Ectodermal cell (in vitro differentiated cells): ENCODE results near the gene CEP57L1.

Experiments
- H3K27ac ChIP-seq: 2 replicates; pipeline ENCODE4 v1.7.0; 2013; ENCODE audit warnings: mild to moderate bottlenecking, low read depth, low read length; ENCODE audit not compliant: insufficient read depth, poor library complexity, severe bottlenecking
- H3K27me3 ChIP-seq: 2 replicates; pipeline ENCODE4 v1.7.0; 2013; ENCODE audit warnings: mild to moderate bottlenecking, low read length; ENCODE audit not compliant: insufficient read depth, control insufficient read depth, poor library complexity, severe bottlenecking
- H3K36me3 ChIP-seq: one replicate; pipeline ENCODE4 v1.7.0; 2013; ENCODE audit warnings: low read length; ENCODE audit not compliant: control insufficient read depth, insufficient read depth
- H3K4me1 ChIP-seq: one replicate; pipeline ENCODE4 v1.7.0; 2013; ENCODE audit warnings: low read length; ENCODE audit not compliant: control insufficient read depth, insufficient read depth
- H3K4me3 ChIP-seq: 2 replicates; pipeline ENCODE4 v1.7.0; 2013; ENCODE audit warnings: low read depth, low read length, control low read depth; ENCODE audit not compliant: insufficient read depth
- H3K9me3 ChIP-seq: 2 replicates; pipeline ENCODE4 v1.7.0; 2013; ENCODE audit warnings: mild to moderate bottlenecking, low read length, moderate library complexity; ENCODE audit not compliant: control insufficient read depth
- WGBS, 2 experiments: methylation state at CpG; one replicate each; pipeline ENCODE4 v1.1.7; 2013; ENCODE audit warnings: missing lambda C conversion rate in 2 of 2; 5-methylcytosine and 5-hydroxymethylcytosine counted together

CEP57L1 gene

DNA sequence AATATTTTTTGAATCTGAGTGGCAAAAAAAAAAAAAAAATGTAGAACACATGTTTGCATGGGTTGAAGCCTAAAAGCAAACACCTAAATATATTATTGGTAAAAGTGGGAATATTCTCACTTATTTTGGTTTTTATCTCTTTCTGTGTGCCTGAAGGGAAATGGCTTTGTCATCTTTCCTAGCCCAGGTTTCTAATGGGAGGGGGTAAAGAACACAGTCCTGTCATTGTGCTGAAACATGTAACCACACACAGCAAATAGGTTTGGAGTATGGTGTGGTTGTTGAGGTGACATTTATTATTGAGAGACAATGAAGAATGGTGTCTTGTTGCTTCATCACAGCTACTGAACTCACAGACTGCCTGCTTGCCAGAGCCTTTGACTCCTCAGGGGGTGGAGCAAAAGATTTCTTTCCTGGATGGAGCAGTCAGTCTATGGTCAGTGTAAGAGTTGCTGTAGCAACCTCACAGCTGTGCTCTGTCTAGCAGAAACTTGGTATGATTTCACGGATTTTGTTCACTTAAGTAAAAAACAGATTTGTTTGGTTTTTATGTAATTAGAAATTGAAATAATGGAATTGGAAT is 70.2 kb downstream of the CEP57L1 start:
- no peaks in the 10 kb centered on the region for H3K9me3 ChIP-seq
- H3K27ac ChIP-seq: no peak overlapping the region
- 82% methylated on average over 1 of the region's 1 CpG for WGBS, 2 experiments
- H3K4me3 ChIP-seq: no peak overlapping the region
- H3K27me3 ChIP-seq: no peaks in the 10 kb centered on the region
- H3K36me3 ChIP-seq: no peaks in the 10 kb centered on the region
- H3K4me1 ChIP-seq: no peaks in the 10 kb centered on the region

DNA sequence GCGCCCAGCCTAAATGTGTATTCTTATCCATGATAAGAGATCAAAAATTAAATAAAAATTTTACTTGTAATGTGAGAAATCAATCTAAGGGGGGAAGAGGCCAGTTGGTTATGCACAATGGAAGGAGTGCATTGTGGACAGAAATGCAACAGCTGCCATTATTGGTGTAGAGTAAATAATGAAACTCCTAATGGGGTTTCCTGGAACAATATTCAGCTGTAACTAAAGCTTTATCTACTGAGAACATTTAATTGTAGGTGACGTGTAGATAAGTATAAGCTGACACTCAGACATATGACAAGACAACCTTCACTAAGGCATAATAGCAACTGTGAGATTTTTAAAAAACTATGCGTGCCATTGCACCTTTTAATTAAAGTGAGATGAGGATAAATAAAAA is 71.4 kb downstream of the CEP57L1 start:
- H3K27ac ChIP-seq: no peak overlapping the region
- no peak overlapping the region for H3K4me3 ChIP-seq
- H3K36me3 ChIP-seq: no peaks in the 10 kb centered on the region
- no peaks in the 10 kb centered on the region for H3K27me3 ChIP-seq
- 100% methylated on average over 1 of the region's 3 CpGs for WGBS, 2 experiments
- H3K9me3 ChIP-seq: no peaks in the 10 kb centered on the region
- no peaks in the 10 kb centered on the region for H3K4me1 ChIP-seq

DNA sequence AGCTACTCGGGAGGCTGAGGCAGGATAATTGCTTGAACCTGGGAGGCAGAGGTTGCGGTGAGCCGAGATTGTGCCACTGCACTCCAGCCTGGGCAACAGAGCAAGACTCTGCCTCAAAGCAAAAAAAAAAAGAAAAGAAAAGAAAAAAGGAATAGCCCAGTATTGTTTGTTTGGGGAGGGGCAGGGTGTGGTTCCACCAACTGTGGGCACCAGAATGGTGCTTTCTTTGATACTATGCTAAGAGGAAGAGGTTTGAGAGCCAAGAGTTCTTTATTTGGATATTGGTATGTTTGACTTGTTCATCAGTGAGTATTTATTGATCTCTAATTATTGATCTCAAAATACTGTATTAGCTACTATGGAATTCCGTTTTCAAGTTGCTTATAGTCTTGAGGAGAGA is 72.3 kb downstream of the CEP57L1 start:
- 87 to 92% methylated on average over 3 to 4 of the region's 4 CpGs for WGBS, 2 experiments
- Histone ChIP-seq H3K27me3 (no peaks in the 10 kb centered on the region), H3K27ac (no peak overlapping the region), H3K36me3 (no peaks in the 10 kb centered on the region), H3K9me3 (no peaks in the 10 kb centered on the region), H3K4me1 (no peaks in the 10 kb centered on the region), H3K4me3 (no peak overlapping the region)

- H3K4me3 ChIP-seq: no peak overlapping the region
- H3K36me3 ChIP-seq: no peaks in the 10 kb centered on the region
- WGBS, 2 experiments: 80 to 100% methylated on average over 1 of the region's 2 CpGs
- no peaks in the 10 kb centered on the region for H3K27me3 ChIP-seq
- no peak overlapping the region for H3K27ac ChIP-seq
- H3K9me3 ChIP-seq: no peaks in the 10 kb centered on the region
- no peaks in the 10 kb centered on the region for H3K4me1 ChIP-seq
Measured at GRCh38 chr6:109170333-109170732, 75.0 kb downstream of the CEP57L1 start.

DNA sequence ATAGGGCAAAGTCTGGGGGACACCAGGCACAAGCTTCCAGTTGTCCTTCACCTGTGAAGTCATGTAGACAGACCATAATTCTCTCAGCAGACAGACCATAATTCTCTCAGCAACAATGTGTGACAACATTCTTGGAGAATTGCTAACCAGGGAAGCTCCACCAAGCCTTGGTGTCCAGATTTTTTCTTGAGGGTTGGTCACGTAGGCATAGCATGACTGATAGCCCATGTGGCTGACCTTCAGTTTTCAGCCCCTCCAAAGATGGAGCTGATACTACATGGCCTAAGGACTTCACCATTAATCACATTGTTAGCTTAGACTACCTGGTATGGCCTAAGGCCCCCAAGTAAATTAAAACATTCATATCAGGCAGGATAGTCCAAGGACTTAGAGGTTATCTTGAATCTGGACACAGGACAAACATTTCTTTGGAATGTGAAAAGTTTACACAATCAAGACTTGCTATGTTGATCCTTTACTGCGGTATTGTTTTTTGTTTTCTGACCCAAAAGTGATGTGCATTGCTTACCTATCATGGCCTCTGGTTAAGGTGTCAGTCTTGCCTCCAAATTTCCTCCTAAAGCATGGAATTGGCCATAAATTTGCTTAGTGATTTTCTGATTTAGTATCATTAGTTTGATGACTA is 76.9 kb downstream of the CEP57L1 start:
- no peak overlapping the region for H3K4me3 ChIP-seq
- H3K27me3 ChIP-seq: no peaks in the 10 kb centered on the region
- 95 to 96% methylated on average over 2 of the region's 2 CpGs for WGBS, 2 experiments
- H3K9me3 ChIP-seq: no peaks in the 10 kb centered on the region
- no peaks in the 10 kb centered on the region for H3K4me1 ChIP-seq
- H3K27ac ChIP-seq: no peak overlapping the region
- no peaks in the 10 kb centered on the region for H3K36me3 ChIP-seq

DNA sequence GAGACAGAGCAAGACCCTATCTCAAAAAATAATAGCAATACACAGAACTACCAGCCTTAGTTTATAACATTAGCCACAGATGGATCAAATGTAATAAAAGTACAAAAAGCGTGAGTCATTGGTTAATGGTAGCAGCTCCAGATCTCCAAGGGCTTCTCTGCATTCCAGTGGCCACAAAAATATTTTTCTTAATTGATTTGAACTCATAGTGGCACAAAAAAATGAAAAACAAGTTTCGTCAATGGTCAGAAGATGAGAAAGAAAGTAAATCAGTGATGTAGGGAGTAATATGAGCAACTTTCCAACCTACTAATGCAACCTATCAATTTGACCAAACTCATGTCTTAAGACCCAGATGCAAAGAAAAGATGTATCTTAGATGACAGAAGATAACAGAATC is 79.6 kb downstream of the CEP57L1 start:
- Histone ChIP-seq H3K4me1 (no peaks in the 10 kb centered on the region), H3K36me3 (no peaks in the 10 kb centered on the region), H3K27me3 (no peaks in the 10 kb centered on the region), H3K27ac (no peak overlapping the region), H3K4me3 (no peak overlapping the region), H3K9me3 (no peaks in the 10 kb centered on the region)
- WGBS, 2 experiments: 90 to 100% methylated on average over 1 of the region's 2 CpGs

DNA sequence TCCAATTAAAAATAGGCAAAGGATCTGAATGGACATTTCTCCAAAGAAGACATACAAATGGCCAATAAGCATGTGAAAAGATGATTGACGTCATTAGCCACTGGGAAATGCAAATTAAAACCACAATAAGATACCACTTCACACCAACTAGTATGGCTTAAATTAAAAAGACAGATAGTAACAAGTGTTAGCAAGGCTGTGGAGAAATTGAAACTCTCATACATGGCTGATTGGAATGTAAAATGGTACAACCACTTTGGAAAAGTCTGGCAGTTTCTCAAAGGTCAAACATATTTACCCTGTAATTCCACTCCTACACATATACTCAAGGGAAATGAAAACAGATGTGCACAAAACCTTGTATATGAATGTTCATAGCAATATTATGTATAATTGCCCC is 83.6 kb downstream of the CEP57L1 start:
- no peak overlapping the region for H3K27ac ChIP-seq
- no peaks in the 10 kb centered on the region for H3K36me3 ChIP-seq
- no peaks in the 10 kb centered on the region for H3K27me3 ChIP-seq
- H3K9me3 ChIP-seq: no peaks in the 10 kb centered on the region
- H3K4me3 ChIP-seq: no peak overlapping the region
- 0% methylated on average over 1 of the region's 1 CpG; no CpG with 5 or more reads in 1 of the 2 experiments for WGBS, 2 experiments
- no peaks in the 10 kb centered on the region for H3K4me1 ChIP-seq

DNA sequence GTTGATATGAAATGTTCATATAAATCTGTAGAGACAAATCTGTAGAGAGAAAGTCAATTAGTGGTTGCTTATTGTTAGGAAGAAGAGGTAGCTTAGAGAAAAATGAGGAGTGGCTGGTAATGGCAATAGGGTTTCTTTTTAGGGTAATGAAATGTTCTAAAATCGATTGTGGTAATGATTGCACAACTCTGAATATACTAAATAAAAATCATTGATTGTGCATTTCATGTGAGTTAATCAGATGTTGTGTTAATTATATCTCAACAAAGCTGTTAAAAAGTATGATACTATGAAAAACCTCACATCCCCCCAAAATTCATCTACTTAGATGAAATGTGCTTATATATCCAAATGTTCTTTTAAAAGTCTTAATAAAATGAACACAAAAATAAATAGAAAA is 84.2 kb downstream of the CEP57L1 start:
- Histone ChIP-seq H3K9me3 (no peaks in the 10 kb centered on the region), H3K27ac (no peak overlapping the region), H3K27me3 (no peaks in the 10 kb centered on the region), H3K4me3 (no peak overlapping the region), H3K4me1 (no peaks in the 10 kb centered on the region), H3K36me3 (no peaks in the 10 kb centered on the region)
- WGBS, 2 experiments: 100% methylated on average over 1 of the region's 1 CpG; no CpG with 5 or more reads in 1 of the 2 experiments

- Histone ChIP-seq H3K27me3 (peaks cover 5% of the 10 kb centered on the region), H3K9me3 (no peaks in the 10 kb centered on the region), H3K36me3 (no peaks in the 10 kb centered on the region), H3K4me3 (no peak overlapping the region), H3K4me1 (no peaks in the 10 kb centered on the region), H3K27ac (no peak overlapping the region)
- WGBS, 2 experiments: 74 to 82% methylated on average over 2 of the region's 2 CpGs
Measured at GRCh38 chr6:109182578-109182977, 87.3 kb downstream of the CEP57L1 start.

DNA sequence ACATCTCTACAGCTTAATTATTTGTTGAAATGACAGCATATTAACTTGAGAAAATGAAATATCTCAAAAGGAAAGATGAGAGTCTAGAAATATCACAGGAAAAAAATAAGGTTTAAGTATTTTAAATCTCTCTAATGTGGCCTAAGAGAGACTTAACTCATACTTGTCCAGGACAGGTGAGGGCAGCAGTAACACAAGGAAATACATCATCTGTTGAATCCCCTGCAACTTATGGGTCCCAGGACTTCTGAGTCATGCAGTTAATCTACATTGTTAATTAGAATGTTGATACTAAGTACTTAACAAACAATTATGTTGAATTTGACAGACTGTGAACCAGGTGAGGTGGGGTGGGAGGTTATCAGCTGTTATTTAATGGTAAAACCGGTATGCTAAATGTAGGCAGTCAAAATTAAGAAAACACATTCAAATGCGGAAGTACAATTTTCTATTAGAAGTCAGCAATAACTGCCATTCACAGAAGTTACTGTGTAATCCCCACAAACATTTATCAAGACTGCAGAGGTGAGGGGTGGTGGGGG is 87.9 kb downstream of the CEP57L1 start:
- no peaks in the 10 kb centered on the region for H3K4me1 ChIP-seq
- H3K9me3 ChIP-seq: no peaks in the 10 kb centered on the region
- no peaks in the 10 kb centered on the region for H3K36me3 ChIP-seq
- H3K27me3 ChIP-seq: peaks cover 5% of the 10 kb centered on the region
- WGBS, 2 experiments: 17 to 44% methylated on average over 1 to 2 of the region's 2 CpGs
- H3K27ac ChIP-seq: no peak overlapping the region
- H3K4me3 ChIP-seq: no peak overlapping the region
